ENCODE results near the gene C6orf47. TPM values are rescaled to one million over a fixed set of nuclear protein-coding genes. Genes with fewer than 3 reads are reported as not detected.

Gene C6orf47
- total RNA-seq, 4 donors from 2014 or later: 35.8 to 39.9 (median 37.2) TPM

- intact Hi-C loops (cut with DNase I; ENCODE audit: low total_unique reads): no loop called here
- no peak for DNase-seq (ENCODE audit: low spot score in 2 of 2)
- 75 to 84% methylated on average over 13 of the region's 13 CpGs for WGBS, 2 donors
- TF ChIP-seq, protein P1, sequence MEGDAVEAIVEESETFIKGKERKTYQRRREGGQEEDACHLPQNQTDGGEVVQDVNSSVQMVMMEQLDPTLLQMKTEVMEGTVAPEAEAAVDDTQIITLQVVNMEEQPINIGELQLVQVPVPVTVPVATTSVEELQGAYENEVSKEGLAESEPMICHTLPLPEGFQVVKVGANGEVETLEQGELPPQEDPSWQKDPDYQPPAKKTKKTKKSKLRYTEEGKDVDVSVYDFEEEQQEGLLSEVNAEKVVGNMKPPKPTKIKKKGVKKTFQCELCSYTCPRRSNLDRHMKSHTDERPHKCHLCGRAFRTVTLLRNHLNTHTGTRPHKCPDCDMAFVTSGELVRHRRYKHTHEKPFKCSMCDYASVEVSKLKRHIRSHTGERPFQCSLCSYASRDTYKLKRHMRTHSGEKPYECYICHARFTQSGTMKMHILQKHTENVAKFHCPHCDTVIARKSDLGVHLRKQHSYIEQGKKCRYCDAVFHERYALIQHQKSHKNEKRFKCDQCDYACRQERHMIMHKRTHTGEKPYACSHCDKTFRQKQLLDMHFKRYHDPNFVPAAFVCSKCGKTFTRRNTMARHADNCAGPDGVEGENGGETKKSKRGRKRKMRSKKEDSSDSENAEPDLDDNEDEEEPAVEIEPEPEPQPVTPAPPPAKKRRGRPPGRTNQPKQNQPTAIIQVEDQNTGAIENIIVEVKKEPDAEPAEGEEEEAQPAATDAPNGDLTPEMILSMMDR (IDR thresholded peaks at IDR 0.05): no peak
- no peak for TF ChIP-seq POLR2A (IDR thresholded peaks at IDR 0.05)
- H3K4me3 ChIP-seq (ENCODE audit: low read depth, poor library complexity, severe bottlenecking): no peak overlapping the region
Measured at GRCh38 chr6:31683591-31683990, 23.0 kb upstream of the C6orf47 start.

DNA sequence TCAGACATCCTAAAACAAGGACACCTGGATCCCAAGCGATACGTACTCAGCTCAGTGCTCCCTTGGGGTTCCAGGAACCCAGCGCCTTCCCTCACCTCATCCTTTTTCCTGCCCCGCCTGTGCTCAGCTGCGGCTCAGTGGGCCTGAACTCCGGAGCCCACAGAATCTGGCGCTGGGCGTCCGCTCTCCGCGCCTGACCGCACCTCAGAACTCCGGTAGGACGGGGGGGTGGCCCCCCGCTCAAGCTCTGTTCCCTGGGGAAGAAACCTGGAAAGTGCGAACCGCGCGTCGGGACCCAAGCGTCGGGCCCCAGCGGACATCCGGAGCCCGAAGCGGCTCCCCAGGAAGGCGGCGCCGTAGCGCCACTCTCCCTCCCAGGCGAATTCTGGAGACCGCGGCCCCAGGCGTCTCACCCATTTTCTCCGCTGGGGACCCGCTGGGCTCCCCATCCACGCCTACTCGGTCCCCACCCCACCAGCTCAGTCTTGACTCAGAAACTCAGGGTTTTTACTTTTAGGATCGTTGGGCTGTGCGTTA lies 20.6 kb upstream of the C6orf47 start:
- intact Hi-C loops (cut with DNase I; ENCODE audit: low total_unique reads): no loop called here
- TF ChIP-seq, protein P1 (IDR thresholded peaks at IDR 0.05): no peak
- TF ChIP-seq POLR2A (IDR thresholded peaks at IDR 0.05): no peak
- peak overlapping the region; percentile 19 for H3K4me3 ChIP-seq (ENCODE audit: low read depth, poor library complexity, severe bottlenecking)
- 0 to 2% methylated on average over 22 to 29 of the region's 40 CpGs for WGBS, 2 donors
- DNase-seq (ENCODE audit: low spot score in 2 of 2): no peak

DNA sequence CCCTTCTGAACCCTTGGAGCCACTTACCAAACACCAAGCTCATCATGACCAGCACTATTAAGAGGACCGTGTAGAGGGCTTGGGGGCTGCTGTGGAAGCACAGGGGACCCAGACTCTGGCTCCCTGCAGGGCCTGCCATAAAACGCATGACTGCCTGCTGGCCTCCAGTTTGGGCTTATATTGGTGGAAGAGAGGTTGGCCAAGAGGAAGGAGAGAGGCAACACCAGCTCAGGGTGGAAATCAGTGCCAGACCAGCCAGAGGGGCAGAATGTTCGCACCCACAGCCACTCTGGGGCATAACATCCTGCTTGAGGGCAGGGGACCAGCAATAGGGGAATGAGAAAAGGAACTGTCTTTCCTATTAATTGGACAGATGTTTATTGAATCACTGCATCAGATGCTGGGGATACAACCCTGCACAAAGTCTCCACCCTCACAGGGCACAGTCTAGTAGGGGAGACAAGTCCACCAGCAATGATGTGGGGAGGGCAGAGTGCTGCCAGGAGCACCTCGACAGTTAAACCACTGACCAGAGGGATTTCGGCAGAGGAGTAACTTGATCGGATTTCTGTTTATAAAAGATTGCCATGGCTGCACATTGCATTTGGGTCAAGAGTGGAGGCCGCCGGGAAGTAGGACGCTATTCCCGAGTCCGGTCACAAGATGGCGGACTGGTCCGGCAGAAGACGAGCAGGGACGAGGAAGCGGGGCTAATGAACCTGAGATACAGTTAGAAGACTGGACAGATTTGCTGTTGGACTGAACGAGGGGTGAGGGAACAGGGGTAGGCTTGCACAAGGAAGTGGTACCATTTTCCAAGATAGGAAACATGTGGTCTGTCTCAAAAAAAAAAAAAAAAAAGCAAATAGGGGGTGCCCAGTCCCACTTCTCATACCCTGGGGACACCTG lies 19.9 kb upstream of the C6orf47 start, which contains the start of gene LY6G5C:
LY6G5C (minus strand) TSS at position 842 of the 909 bp plus-strand sequence; CDS start at position 148, 694 bp downstream.
- intact Hi-C loops (cut with DNase I; ENCODE audit: low total_unique reads): no loop called here
- DNase-seq (ENCODE audit: low spot score in 2 of 2): peak; percentile 86 to 95
- H3K4me3 ChIP-seq (ENCODE audit: low read depth, poor library complexity, severe bottlenecking): peak within 1 kb of the TSS; percentile 19
- 13 to 14% methylated on average over 17 of the region's 17 CpGs for WGBS, 2 donors
- TF ChIP-seq POLR2A (IDR thresholded peaks at IDR 0.05): no peak
- TF ChIP-seq, protein P1 (IDR thresholded peaks at IDR 0.05): peak in 1 of 3 donors; percentile 60

DNA sequence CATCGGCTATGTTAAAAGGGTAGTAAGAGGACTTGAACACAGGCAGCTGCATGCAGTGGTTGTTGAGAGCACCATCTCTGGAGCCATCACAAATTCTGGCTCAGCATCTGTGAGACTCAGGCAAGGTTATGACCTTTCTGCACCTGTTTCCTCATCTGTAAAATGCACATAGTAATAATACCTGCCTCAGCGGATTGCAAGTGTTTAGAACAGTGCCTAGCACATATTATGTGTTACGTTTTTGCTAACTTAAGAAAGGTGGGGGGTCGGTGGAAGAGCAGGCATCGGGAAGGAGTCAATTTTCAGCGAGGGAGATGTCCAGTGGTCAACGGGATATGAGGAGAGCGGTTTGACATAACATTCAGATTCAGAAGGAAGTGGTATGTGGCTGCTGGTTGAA lies 17.4 kb upstream of the C6orf47 start:
- intact Hi-C loops (cut with DNase I; ENCODE audit: low total_unique reads): no loop called here
- no peak overlapping the region for H3K4me3 ChIP-seq (ENCODE audit: low read depth, poor library complexity, severe bottlenecking)
- DNase-seq (ENCODE audit: low spot score in 2 of 2): no peak
- TF ChIP-seq, protein P1 (IDR thresholded peaks at IDR 0.05): no peak
- TF ChIP-seq POLR2A (IDR thresholded peaks at IDR 0.05): no peak
- WGBS, 2 donors: 68 to 83% methylated on average over 8 of the region's 8 CpGs

- no peak overlapping the region for H3K4me3 ChIP-seq (ENCODE audit: low read depth, poor library complexity, severe bottlenecking)
- intact Hi-C loops (cut with DNase I; ENCODE audit: low total_unique reads): no loop called here
- DNase-seq (ENCODE audit: low spot score in 2 of 2): no peak
- TF ChIP-seq POLR2A (IDR thresholded peaks at IDR 0.05): no peak
- TF ChIP-seq, protein P1 (IDR thresholded peaks at IDR 0.05): no peak
- 67 to 75% methylated on average over 6 of the region's 6 CpGs for WGBS, 2 donors
Measured at GRCh38 chr6:31676904-31677303, 16.3 kb upstream of the C6orf47 start.

Data from lower leg skin (tissue), 4 donors.